HL-60 (cell line): ENCODE data around the gene PLEKHG4B.

Experiments
- DNase-seq, 2 experiments: peaks; one replicate each; pipeline ENCODE4 v3.0.0-alpha.2; 2010 to 2020; ENCODE audit warnings: low read depth in 1 of 2, low spot score in 1 of 2
- H3K27ac ChIP-seq: fragments of 250-450 bp; sonication (Bioruptor Pico); replicated peaks from 2 replicates; pipeline ENCODE4 v1.5.1; 2020; ENCODE audit warnings: mild to moderate bottlenecking, moderate library complexity
- H3K27me3 ChIP-seq: fragments of 250-450 bp; sonication (Bioruptor Pico); 2 replicates; pipeline ENCODE4 v1.5.1; 2021; ENCODE audit warnings: mild to moderate bottlenecking, moderate library complexity; ENCODE audit not compliant: insufficient read depth, poor library complexity, severe bottlenecking
- H3K4me3 ChIP-seq: replicated peaks from 2 replicates; pipeline ENCODE4 v1.5.1; 2011; ENCODE audit warnings: mild to moderate bottlenecking, control low read depth, low read length; ENCODE audit not compliant: insufficient read depth
- GABPA ChIP-seq: IDR thresholded peaks from 2 replicates; pipeline ENCODE4 v1.6.1; 2012; ENCODE audit warnings: low read depth
- POLR2AphosphoS5 ChIP-seq: IDR thresholded peaks from 2 replicates; pipeline ENCODE4 v1.6.1; 2012; ENCODE audit warnings: low read depth
- SPI1 ChIP-seq: IDR thresholded peaks from 2 replicates; pipeline ENCODE4 v1.6.1; 2012; ENCODE audit warnings: low read depth, mild to moderate bottlenecking, borderline replicate concordance
- TF ChIP-seq, protein P1 (sequence below): IDR thresholded peaks from 2 replicates; pipeline ENCODE4 v1.6.1; 2012; ENCODE audit warnings: low read depth; ENCODE audit not compliant: insufficient replicate concordance
- TF ChIP-seq, protein P2 (sequence below): IDR thresholded peaks from one replicate; pipeline ENCODE4 v1.5.1; 2011; ENCODE audit warnings: low read length, control low read depth, inconsistent platforms; ENCODE audit not compliant: insufficient read depth

Gene PLEKHG4B

DNA sequence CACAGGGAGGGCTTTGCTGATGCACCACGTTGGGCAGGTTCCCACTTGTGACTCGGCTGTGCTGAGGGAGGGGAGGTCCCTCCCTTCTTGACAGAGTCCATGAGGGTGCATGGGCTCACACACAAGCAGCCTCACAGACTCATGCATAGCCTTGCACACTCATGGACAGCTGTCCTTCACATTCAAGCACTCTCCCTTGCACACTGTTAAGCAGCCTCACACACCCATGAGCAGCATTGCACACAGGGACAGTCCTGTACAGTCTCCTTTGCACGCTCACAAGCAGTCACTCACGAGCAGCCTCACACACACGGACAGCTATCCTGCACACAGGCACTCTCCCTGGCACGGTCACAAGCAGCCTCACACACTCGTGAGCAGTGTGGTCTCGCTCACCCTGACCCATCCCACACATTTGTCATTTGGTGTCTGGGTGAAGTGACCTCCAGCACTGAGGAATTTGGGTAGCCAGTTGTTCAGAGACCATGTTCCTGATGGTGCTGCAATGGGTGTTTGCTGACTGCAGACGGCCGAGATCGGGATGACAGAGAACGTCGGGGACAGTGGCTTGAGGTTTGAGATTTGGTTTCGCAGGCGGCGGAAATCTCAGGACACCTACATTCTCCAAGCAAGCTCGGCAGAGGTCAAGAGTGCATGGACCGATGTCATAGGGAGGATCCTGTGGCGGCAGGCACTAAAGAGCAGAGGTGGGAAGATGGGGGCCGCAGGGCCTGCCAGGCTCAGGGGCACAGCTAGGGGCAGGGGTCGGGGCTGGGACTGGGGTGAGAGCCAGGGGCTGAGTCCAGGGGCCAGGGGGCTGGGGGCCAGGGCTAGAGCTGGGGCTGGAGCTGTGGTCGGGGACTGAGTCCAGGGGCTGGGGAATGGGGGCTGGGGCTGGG, 81.7 kb downstream of the PLEKHG4B start:
- Histone ChIP-seq H3K4me3 (no peak overlapping the region), H3K27ac (no peak overlapping the region), H3K27me3 (peaks cover 3% of the 10 kb centered on the region)
- TF ChIP-seq SPI1 (no peak), GABPA (no peak), POLR2AphosphoS5 (no peak)
- TF ChIP-seq, protein P1, sequence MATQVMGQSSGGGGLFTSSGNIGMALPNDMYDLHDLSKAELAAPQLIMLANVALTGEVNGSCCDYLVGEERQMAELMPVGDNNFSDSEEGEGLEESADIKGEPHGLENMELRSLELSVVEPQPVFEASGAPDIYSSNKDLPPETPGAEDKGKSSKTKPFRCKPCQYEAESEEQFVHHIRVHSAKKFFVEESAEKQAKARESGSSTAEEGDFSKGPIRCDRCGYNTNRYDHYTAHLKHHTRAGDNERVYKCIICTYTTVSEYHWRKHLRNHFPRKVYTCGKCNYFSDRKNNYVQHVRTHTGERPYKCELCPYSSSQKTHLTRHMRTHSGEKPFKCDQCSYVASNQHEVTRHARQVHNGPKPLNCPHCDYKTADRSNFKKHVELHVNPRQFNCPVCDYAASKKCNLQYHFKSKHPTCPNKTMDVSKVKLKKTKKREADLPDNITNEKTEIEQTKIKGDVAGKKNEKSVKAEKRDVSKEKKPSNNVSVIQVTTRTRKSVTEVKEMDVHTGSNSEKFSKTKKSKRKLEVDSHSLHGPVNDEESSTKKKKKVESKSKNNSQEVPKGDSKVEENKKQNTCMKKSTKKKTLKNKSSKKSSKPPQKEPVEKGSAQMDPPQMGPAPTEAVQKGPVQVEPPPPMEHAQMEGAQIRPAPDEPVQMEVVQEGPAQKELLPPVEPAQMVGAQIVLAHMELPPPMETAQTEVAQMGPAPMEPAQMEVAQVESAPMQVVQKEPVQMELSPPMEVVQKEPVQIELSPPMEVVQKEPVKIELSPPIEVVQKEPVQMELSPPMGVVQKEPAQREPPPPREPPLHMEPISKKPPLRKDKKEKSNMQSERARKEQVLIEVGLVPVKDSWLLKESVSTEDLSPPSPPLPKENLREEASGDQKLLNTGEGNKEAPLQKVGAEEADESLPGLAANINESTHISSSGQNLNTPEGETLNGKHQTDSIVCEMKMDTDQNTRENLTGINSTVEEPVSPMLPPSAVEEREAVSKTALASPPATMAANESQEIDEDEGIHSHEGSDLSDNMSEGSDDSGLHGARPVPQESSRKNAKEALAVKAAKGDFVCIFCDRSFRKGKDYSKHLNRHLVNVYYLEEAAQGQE: no peak
- TF ChIP-seq, protein P2, sequence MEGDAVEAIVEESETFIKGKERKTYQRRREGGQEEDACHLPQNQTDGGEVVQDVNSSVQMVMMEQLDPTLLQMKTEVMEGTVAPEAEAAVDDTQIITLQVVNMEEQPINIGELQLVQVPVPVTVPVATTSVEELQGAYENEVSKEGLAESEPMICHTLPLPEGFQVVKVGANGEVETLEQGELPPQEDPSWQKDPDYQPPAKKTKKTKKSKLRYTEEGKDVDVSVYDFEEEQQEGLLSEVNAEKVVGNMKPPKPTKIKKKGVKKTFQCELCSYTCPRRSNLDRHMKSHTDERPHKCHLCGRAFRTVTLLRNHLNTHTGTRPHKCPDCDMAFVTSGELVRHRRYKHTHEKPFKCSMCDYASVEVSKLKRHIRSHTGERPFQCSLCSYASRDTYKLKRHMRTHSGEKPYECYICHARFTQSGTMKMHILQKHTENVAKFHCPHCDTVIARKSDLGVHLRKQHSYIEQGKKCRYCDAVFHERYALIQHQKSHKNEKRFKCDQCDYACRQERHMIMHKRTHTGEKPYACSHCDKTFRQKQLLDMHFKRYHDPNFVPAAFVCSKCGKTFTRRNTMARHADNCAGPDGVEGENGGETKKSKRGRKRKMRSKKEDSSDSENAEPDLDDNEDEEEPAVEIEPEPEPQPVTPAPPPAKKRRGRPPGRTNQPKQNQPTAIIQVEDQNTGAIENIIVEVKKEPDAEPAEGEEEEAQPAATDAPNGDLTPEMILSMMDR: no peak
- DNase-seq: no peak

DNA sequence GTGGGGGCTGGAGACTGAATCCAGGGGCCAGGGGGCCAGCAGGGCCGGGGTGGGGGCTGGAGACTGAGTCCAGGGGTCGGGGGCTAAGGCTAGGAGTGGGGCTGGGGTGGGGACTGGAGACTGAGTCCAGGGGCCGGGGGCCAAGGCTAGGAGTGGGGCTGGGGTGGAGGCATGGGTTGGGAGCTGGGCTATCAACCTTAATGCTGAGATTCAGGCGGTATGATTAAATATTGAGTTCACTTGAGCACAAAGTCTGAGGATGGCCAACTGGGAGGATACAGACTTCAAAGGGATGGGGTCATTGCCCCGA, 82.3 kb downstream of the PLEKHG4B start:
- Histone ChIP-seq H3K27me3 (peaks cover 4% of the 10 kb centered on the region), H3K4me3 (no peak overlapping the region), H3K27ac (no peak overlapping the region)
- no peak for TF ChIP-seq GABPA
- no peak for TF ChIP-seq SPI1
- TF ChIP-seq, protein P2: no peak
- no peak for TF ChIP-seq POLR2AphosphoS5
- TF ChIP-seq, protein P1: no peak
- no peak for DNase-seq

DNA sequence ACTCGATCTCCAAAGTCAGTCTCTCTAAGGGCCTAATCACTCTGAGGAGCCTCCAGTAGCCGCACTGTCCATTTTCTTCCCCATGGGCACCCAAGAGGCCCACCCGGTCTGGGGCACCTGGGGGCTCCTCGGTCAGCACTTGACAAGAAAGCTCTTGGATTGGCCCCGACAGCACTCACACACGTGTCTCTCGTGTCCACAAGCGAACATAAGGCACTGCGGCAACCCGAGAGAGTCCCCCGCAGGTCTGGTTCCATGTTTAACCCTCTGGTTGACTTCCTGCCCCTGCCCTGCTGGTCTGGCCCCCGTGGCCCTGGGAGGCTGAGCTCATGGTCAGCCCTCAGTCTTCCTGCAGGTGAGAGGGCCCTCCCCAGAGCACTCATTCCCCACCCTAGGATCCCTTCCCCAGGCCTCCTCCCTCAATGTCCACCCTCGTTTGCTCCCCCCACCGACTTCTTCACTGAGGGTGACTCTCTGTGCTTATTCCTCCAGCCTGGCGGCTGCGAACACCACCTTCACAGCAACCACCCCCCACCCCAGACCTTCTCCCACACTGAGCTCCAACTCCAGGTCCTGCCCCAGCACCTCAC, 83.0 kb downstream of the PLEKHG4B start:
- no peak overlapping the region for H3K4me3 ChIP-seq
- H3K27me3 ChIP-seq: peaks cover 7% of the 10 kb centered on the region
- H3K27ac ChIP-seq: no peak overlapping the region
- no peak for TF ChIP-seq SPI1
- TF ChIP-seq, protein P2: no peak
- TF ChIP-seq, protein P1: no peak
- TF ChIP-seq POLR2AphosphoS5: no peak
- no peak for TF ChIP-seq GABPA
- no peak for DNase-seq
